SKM-1 treated with dmso at 0.1 percent for 144 hours (cell line): ENCODE data around the gene FMN2.
"Not testable (repeated sequence)": the region's sequence is repeated elsewhere in the genome, so short reads cannot be mapped to it uniquely, and the experiment has no call there.

Experiments used
- DNase-seq: peaks from one replicate; lab custom pipeline; 2025; ENCODE audit not compliant: unreplicated experiment; lab: John Stamatoyannopoulos, UW

FMN2 gene

GRCh38 chr1:240308096-240308495, 216.4 kb downstream of the FMN2 start:
- no peak for DNase-seq

GRCh38 chr1:240309769-240310168, 218.1 kb downstream of the FMN2 start:
- DNase-seq: no peak

- DNase-seq: no peak
Measured at GRCh38 chr1:240310226-240310925, 218.7 kb downstream of the FMN2 start.

GRCh38 chr1:240312872-240313271, 221.2 kb downstream of the FMN2 start:
- DNase-seq: peak; percentile 99

GRCh38 chr1:240314845-240315801, 223.4 kb downstream of the FMN2 start:
- no peak for DNase-seq

- DNase-seq: no peak
Measured at GRCh38 chr1:240319998-240320397, 228.3 kb downstream of the FMN2 start.

- no peak for DNase-seq
Measured at GRCh38 chr1:240320659-240321058, 229.0 kb downstream of the FMN2 start.

GRCh38 chr1:240322943-240323342, 231.3 kb downstream of the FMN2 start:
- DNase-seq: no peak

- DNase-seq: not testable (repeated sequence)
Measured at GRCh38 chr1:240328382-240328781, 236.7 kb downstream of the FMN2 start.

GRCh38 chr1:240329443-240329842, 237.8 kb downstream of the FMN2 start:
- no peak for DNase-seq

- no peak for DNase-seq
Measured at GRCh38 chr1:240332672-240333071, 241.0 kb downstream of the FMN2 start.

- no peak for DNase-seq
Measured at GRCh38 chr1:240337781-240338180, 246.1 kb downstream of the FMN2 start.

GRCh38 chr1:240338837-240339236, 247.2 kb downstream of the FMN2 start:
- DNase-seq: no peak

- no peak for DNase-seq
Measured at GRCh38 chr1:240341365-240342250, 249.9 kb downstream of the FMN2 start.

GRCh38 chr1:240342251-240342625, 250.6 kb downstream of the FMN2 start:
- no peak for DNase-seq

GRCh38 chr1:240343045-240343444, 251.4 kb downstream of the FMN2 start:
- no peak for DNase-seq

GRCh38 chr1:240343966-240344365, 252.3 kb downstream of the FMN2 start:
- no peak for DNase-seq

GRCh38 chr1:240344918-240345317, 253.2 kb downstream of the FMN2 start:
- DNase-seq: no peak

- no peak for DNase-seq
Measured at GRCh38 chr1:240349695-240350094, 258.0 kb downstream of the FMN2 start.

- no peak for DNase-seq
Measured at GRCh38 chr1:240350910-240351331, 259.2 kb downstream of the FMN2 start.

- DNase-seq: no peak
Measured at GRCh38 chr1:240351690-240352089, 260.0 kb downstream of the FMN2 start.
